H9 (cell line): ENCODE results near the gene YDJC. TPM values are rescaled to one million over a fixed set of nuclear protein-coding genes. Genes with fewer than 3 reads are reported as not detected.
"Not testable (repeated sequence)": the region's sequence is repeated elsewhere in the genome, so short reads cannot be mapped to it uniquely, and the experiment has no call there.

ENCODE experiments used
- DNase-seq: peaks from one replicate; pipeline ENCODE4 v3.0.0-alpha.2; 2017
- H2AFZ ChIP-seq: one replicate; pipeline ENCODE4 v1.6.1; 2013; ENCODE audit warnings: mild to moderate bottlenecking, low read length, control low read depth, moderate library complexity
- H2AK5ac ChIP-seq: 2 replicates; pipeline ENCODE4 v1.6.1; 2013; ENCODE audit warnings: low read length, control low read depth, mixed read lengths; ENCODE audit not compliant: insufficient read length
- H2BK120ac ChIP-seq: one replicate; pipeline ENCODE4 v1.6.1; 2013; ENCODE audit warnings: low read depth, mild to moderate bottlenecking, low read length, control low read depth, inconsistent platforms; ENCODE audit not compliant: poor library complexity, severe bottlenecking
- H2BK12ac ChIP-seq: 2 replicates; pipeline ENCODE4 v1.6.1; 2013; ENCODE audit warnings: low read length, control low read depth, mixed read lengths, low read depth; ENCODE audit not compliant: insufficient read length
- H2BK15ac ChIP-seq: 2 replicates; pipeline ENCODE4 v1.6.1; 2013; ENCODE audit warnings: low read depth, low read length, control low read depth
- H2BK20ac ChIP-seq: one replicate; pipeline ENCODE4 v1.6.1; 2013; ENCODE audit warnings: low read depth, mild to moderate bottlenecking, low read length, control low read depth, inconsistent platforms; ENCODE audit not compliant: poor library complexity, severe bottlenecking
- H2BK5ac ChIP-seq: 2 replicates; pipeline ENCODE4 v1.6.1; 2013; ENCODE audit warnings: low read length, control low read depth, mixed read lengths; ENCODE audit not compliant: insufficient read length
- H3K14ac ChIP-seq: 2 replicates; pipeline ENCODE4 v1.6.1; 2013; ENCODE audit warnings: low read length, control low read depth; ENCODE audit not compliant: insufficient read depth
- H3K18ac ChIP-seq: 2 replicates; pipeline ENCODE4 v1.6.1; 2013; ENCODE audit warnings: low read depth, mild to moderate bottlenecking, mixed read lengths, low read length, control low read depth; ENCODE audit not compliant: insufficient read length
- H3K23ac ChIP-seq: 2 replicates; pipeline ENCODE4 v1.6.1; 2013; ENCODE audit warnings: low read length, control low read depth, mixed read lengths, low read depth; ENCODE audit not compliant: insufficient read length
- H3K23me2 ChIP-seq: 2 replicates; pipeline ENCODE4 v1.6.1; 2013; ENCODE audit warnings: low read depth, mild to moderate bottlenecking, mixed read lengths, low read length, control low read depth; ENCODE audit not compliant: insufficient read length, poor library complexity, severe bottlenecking
- H3K27ac ChIP-seq: 2 replicates; pipeline ENCODE4 v1.5.1; 2013; ENCODE audit warnings: low read length, control low read depth, mixed read lengths, low read depth; ENCODE audit not compliant: insufficient read length
- H3K27me3 ChIP-seq: 2 replicates; pipeline ENCODE4 v1.6.1; 2013; ENCODE audit warnings: low read length, control low read depth, inconsistent platforms; ENCODE audit not compliant: insufficient read depth
- H3K4ac ChIP-seq: 2 replicates; pipeline ENCODE4 v1.6.1; 2013; ENCODE audit warnings: low read depth, mild to moderate bottlenecking, control low read depth, inconsistent platforms, low read length, moderate library complexity
- H3K4me1 ChIP-seq: 2 replicates; pipeline ENCODE4 v1.6.1; 2013; ENCODE audit warnings: low read length, control low read depth, inconsistent platforms; ENCODE audit not compliant: insufficient read depth
- H3K4me2 ChIP-seq: 2 replicates; pipeline ENCODE4 v1.6.1; 2013; ENCODE audit warnings: low read length, control low read depth, mixed read lengths; ENCODE audit not compliant: insufficient read length, insufficient read depth
- H3K56ac ChIP-seq: 2 replicates; pipeline ENCODE4 v1.6.1; 2013; ENCODE audit warnings: low read depth, mild to moderate bottlenecking, mixed read lengths, low read length, control low read depth; ENCODE audit not compliant: insufficient read length
- H3K79me1 ChIP-seq: 2 replicates; pipeline ENCODE4 v1.6.1; 2013; ENCODE audit warnings: low read depth, mild to moderate bottlenecking, moderate library complexity, low read length, control low read depth, inconsistent platforms; ENCODE audit not compliant: insufficient read depth, poor library complexity, severe bottlenecking
- H3K79me2 ChIP-seq: 2 replicates; pipeline ENCODE4 v1.6.1; 2013; ENCODE audit warnings: low read length, control low read depth, inconsistent platforms; ENCODE audit not compliant: insufficient read depth
- H3K9ac ChIP-seq: 2 replicates; pipeline ENCODE4 v1.6.1; 2013; ENCODE audit warnings: low read length, control low read depth, mixed read lengths; ENCODE audit not compliant: insufficient read length; ENCODE audit errors: extremely low read depth
- H3K9me3 ChIP-seq: one replicate; pipeline ENCODE4 v1.6.1; 2013; ENCODE audit warnings: low read depth, low read length, inconsistent platforms; ENCODE audit not compliant: control insufficient read depth
- H3T11ph ChIP-seq: one replicate; pipeline ENCODE4 v1.6.1; 2013; ENCODE audit warnings: mild to moderate bottlenecking, low read length, control low read depth, inconsistent platforms
- H4K20me1 ChIP-seq: one replicate; pipeline ENCODE4 v1.6.1; 2013; ENCODE audit not compliant: control insufficient read depth, insufficient read length, insufficient read depth
- H4K5ac ChIP-seq: 2 replicates; pipeline ENCODE4 v1.6.1; 2013; ENCODE audit warnings: low read depth, mild to moderate bottlenecking, mixed read lengths, low read length, control low read depth; ENCODE audit not compliant: insufficient read length
- H4K8ac ChIP-seq: replicated peaks from 2 replicates; pipeline ENCODE4 v1.6.1; 2013; ENCODE audit warnings: low read length, control low read depth, mixed read lengths, low read depth; ENCODE audit not compliant: insufficient read length
- H4K91ac ChIP-seq: 2 replicates; pipeline ENCODE4 v1.6.1; 2013; ENCODE audit warnings: low read depth, mild to moderate bottlenecking, moderate library complexity, mixed read lengths, low read length, control low read depth; ENCODE audit not compliant: insufficient read length
- H3K27ac Mint-ChIP-seq, 3 experiments: 2 replicates in 2 of 3; 3 replicates in 1 of 3; pipeline ENCODE4 v1.8.0; 2020 to 2021; ENCODE audit warnings: mixed read lengths in 3 of 3, mild to moderate bottlenecking in 1 of 3, moderate library complexity in 1 of 3
- H3K27me3 Mint-ChIP-seq: 2 replicates; pipeline ENCODE4 v1.8.0; 2021; ENCODE audit warnings: low read depth, mild to moderate bottlenecking, moderate library complexity, mixed read lengths
- H3K36me3 Mint-ChIP-seq, 3 experiments: 2 replicates in 2 of 3; 3 replicates in 1 of 3; pipeline ENCODE4 v1.8.0; 2020 to 2021; ENCODE audit warnings: low read depth in 3 of 3, mixed read lengths in 3 of 3; ENCODE audit not compliant: insufficient read depth in 1 of 3
- H3K4me1 Mint-ChIP-seq, 2 experiments: 2 replicates each; pipeline ENCODE4 v1.8.0; 2020; ENCODE audit warnings: mixed read lengths in 2 of 2
- H3K4me3 Mint-ChIP-seq, 2 experiments: 2 replicates in 1 of 2; 3 replicates in 1 of 2; pipeline ENCODE4 v1.8.0; 2020 to 2021; ENCODE audit warnings: mild to moderate bottlenecking in 2 of 2, mixed read lengths in 2 of 2, moderate library complexity in 1 of 2
- H3K9me3 Mint-ChIP-seq, 2 experiments: 2 replicates in 1 of 2; 3 replicates in 1 of 2; pipeline ENCODE4 v1.8.0; 2020; ENCODE audit warnings: mild to moderate bottlenecking in 2 of 2, mixed read lengths in 2 of 2, moderate library complexity in 1 of 2
- CTCF ChIP-seq: fragments of 200-600 bp; sonication (generic); conservative IDR thresholded peaks from 3 replicates; pipeline ENCODE4 v1.8.0; 2021; ENCODE audit warnings: antibody characterized with exemption, mild to moderate bottlenecking
- WGBS: extraction: QIAGEN DNeasy Blood & Tissue Kit; methylation state at CpG from one replicate; pipeline ENCODE4 v1.1.7; 2013; ENCODE audit warnings: missing lambda C conversion rate, low lambda C conversion rate, mixed read lengths; ENCODE audit not compliant: insufficient read length; ENCODE audit errors: extremely low coverage; 5-methylcytosine and 5-hydroxymethylcytosine counted together
- total RNA-seq: library from RNA; stranded (reverse); gene quantifications from 2 replicates; pipeline ENCODE4 v1.2.1, GENCODE V29; 2021

The YDJC gene
- total RNA-seq, 1 experiment from 2014 or later = 30.2 TPM

DNA sequence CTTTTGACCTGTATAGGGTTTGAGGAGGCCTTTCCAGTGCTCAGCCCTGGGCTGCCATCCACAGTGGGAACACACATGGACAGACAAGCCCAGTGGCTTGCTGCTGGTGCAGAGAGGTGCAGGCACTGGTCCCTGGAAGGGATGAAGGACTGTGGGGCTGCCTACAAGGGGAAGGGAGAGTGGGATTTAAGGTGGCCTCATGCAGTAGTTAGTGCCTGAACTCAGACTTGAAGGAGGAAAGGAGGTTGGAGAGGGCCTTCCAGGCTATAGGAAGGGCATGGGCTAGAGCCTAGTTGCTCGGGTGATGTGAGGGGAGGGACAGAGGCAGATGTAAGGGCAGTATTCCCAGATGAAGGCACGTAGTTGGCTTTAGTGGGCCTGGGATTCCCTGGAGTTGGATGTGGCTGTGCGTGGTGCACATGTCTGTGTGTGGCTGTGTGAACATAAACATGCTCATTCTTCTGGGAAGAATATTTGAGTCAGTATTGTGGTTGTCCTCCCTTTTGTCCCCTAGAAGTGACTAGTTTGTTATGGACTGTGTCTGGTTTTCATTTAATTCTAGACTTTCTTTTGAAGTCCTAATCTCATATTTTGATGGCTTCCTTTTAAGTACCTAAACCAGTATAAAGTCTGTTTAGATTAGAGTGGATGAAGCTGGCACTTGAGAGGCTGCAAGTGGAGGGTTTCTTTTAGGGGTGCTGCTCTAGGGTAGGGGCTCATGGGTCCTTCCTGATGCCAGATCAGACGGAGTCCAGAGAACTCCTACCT lies 18.4 kb downstream of the YDJC start:
- Histone ChIP-seq H3K9ac (no peak overlapping the region), H2BK20ac (no peak overlapping the region), H4K5ac (no peak overlapping the region), H3K4ac (no peak overlapping the region), H2BK12ac (no peak overlapping the region), H2AFZ (no peak overlapping the region), H3K27ac (no peak overlapping the region), H3K23ac (no peak overlapping the region), H3K23me2 (no peaks in the 10 kb centered on the region), H4K91ac (no peak overlapping the region), H4K8ac (no peak overlapping the region), H3K18ac (no peak overlapping the region), H2AK5ac (no peak overlapping the region), H3K79me1 (no peaks in the 10 kb centered on the region), H2BK120ac (no peak overlapping the region), H3K9me3 (no peaks in the 10 kb centered on the region), H3K56ac (no peak overlapping the region), H3K14ac (no peak overlapping the region), H2BK15ac (no peak overlapping the region), H3K79me2 (peaks cover 9% of the 10 kb centered on the region; the same call in 1 of the 2 replicates), H3K4me2 (no peak overlapping the region), H3K27me3 (no peaks in the 10 kb centered on the region), H2BK5ac (no peak overlapping the region), H3T11ph (no peak overlapping the region), H4K20me1 (no peaks in the 10 kb centered on the region), H3K4me1 (no peaks in the 10 kb centered on the region)
- H3K9me3 Mint-ChIP-seq = no peaks in the 10 kb centered on the region
- H3K27me3 Mint-ChIP-seq = no peaks in the 10 kb centered on the region; the same call in 1 of the 2 replicates
- no peak for TF ChIP-seq CTCF
- peak overlapping the region; percentile 3 to 40 (median 5); a peak in 2 of 7 replicates for H3K27ac Mint-ChIP-seq
- no peak overlapping the region for H3K4me3 Mint-ChIP-seq
- peaks cover 39 to 67% (median 51%) of the 10 kb centered on the region in 3 experiments; a peak in 6 of 7 replicates for H3K36me3 Mint-ChIP-seq
- DNase-seq = no peak
- no CpG with 5 or more reads among the region's 4 CpGs for WGBS
- H3K4me1 Mint-ChIP-seq = no peaks in the 10 kb centered on the region; a peak in 1 of 4 replicates

DNA sequence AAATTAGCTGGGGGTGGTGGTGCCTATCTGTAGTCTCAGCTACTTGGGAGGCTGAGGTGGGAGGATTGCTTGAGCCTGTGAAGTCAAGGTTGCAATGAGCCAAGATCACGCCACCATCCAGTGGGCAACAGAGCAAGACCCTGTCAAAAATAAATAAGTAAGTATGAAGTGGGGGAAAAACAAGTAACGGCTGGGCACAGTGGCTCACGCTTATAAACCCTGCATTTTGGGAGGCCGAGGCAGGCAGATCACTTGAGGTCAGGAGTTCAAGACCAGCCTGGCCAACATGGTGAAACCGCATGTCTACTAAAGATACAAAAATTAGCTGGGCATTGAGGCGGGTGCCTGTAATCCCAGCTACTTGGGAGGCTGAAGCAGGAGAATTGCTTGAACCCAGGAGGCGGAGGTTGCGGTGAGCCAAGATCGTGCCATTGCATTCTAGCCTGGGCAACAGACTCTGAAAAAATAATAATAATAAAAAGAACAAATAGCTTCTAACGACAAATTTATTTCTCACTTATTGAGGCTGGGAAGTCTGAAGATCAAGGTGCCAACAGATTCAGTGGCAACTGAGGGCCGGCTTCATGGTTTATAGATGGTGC lies 20.2 kb downstream of the YDJC start:
- not testable (repeated sequence) for H3K4me1 ChIP-seq, H2BK12ac ChIP-seq, H4K91ac ChIP-seq, H2BK120ac ChIP-seq, H3K4me1 Mint-ChIP-seq, H3K23me2 ChIP-seq, H3K9me3 Mint-ChIP-seq, H3K4me2 ChIP-seq, H3K27ac Mint-ChIP-seq, H4K5ac ChIP-seq, H2BK20ac ChIP-seq, H3T11ph ChIP-seq, H3K79me1 ChIP-seq, H2BK5ac ChIP-seq, H3K4me3 Mint-ChIP-seq, H3K27ac ChIP-seq, H4K8ac ChIP-seq, H3K27me3 Mint-ChIP-seq, H4K20me1 ChIP-seq, H3K4ac ChIP-seq, H2AFZ ChIP-seq, H2BK15ac ChIP-seq, H3K56ac ChIP-seq, H3K9me3 ChIP-seq, H3K14ac ChIP-seq, H3K27me3 ChIP-seq, H3K23ac ChIP-seq, H3K18ac ChIP-seq, H3K9ac ChIP-seq, DNase-seq, H2AK5ac ChIP-seq
- peaks cover 39 to 54% (median 42%) of the 10 kb centered on the region in 3 experiments; a peak in 6 of 7 replicates for H3K36me3 Mint-ChIP-seq
- WGBS = no CpG with 5 or more reads among the region's 11 CpGs
- peaks cover 14% of the 10 kb centered on the region; the same call in 1 of the 2 replicates for H3K79me2 ChIP-seq
